ENCODE data around the gene STK4. TPM values are rescaled to one million over a fixed set of nuclear protein-coding genes. Genes with fewer than 3 reads are reported as not detected.

Gene STK4
- total and polyA plus RNA-seq, 2 donors (not counting 3 experiments of a cell fraction or from before 2014, with no cell fraction given) = 9.1 to 29.6 TPM

DNA sequence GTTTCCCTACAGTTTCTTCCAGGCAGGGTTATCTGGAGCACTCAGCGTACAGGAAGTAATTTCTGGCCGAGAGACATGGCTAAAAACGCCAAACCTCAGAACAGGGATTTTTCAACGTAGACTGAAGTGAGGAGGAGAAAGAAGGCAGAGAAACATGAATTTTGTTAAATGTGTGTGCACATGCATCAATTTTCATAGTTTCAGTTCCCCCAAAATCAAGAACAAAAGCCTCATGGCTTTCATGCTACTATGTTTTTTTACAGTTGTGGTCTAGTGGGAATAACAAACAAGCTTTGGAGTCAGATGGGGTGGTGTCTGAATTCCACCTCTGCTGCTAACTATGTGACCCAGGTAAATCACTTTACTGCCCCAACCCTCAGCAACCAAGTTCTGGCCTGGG, 11.0 kb upstream of the STK4 start:
- Histone ChIP-seq H3K4me1 (ENCODE audit: control insufficient read depth, extremely low read depth, insufficient read depth, low read length) (peaks cover 15% of the 10 kb centered on the region), H3K79me2 (ENCODE audit: control insufficient read depth, insufficient read depth, low read length) (peaks cover 56% of the 10 kb centered on the region), H3K4me2 (ENCODE audit: insufficient read depth, low read length) (no peak overlapping the region), H3K9me3 (replicated peaks; ENCODE audit: control insufficient read depth, insufficient read depth, low read length) (no peaks in the 10 kb centered on the region), H3K4me3 (replicated peaks in 1 of 3; ENCODE audit: insufficient read depth in 1 of 3, low read depth in 1 of 3, low read length in 3 of 3) (no peak overlapping the region), H2AFZ (ENCODE audit: low read depth, low read length) (no peak overlapping the region), H3K27ac (ENCODE audit: insufficient read depth, low read depth, low read length) (no peak overlapping the region), H3K9me1 (replicated peaks; ENCODE audit: control insufficient read depth, extremely low read depth, insufficient read depth, low read length) (no peaks in the 10 kb centered on the region), H3K27me3 (ENCODE audit: control insufficient read depth in 2 of 2, insufficient read depth in 2 of 2, low read length in 2 of 2) (no peaks in the 10 kb centered on the region), H3K9ac (replicated peaks; ENCODE audit: extremely low read depth, insufficient read depth, low read length) (no peak overlapping the region), H4K20me1 (replicated peaks; ENCODE audit: control insufficient read depth, extremely low read depth, insufficient read depth, low read length) (no peaks in the 10 kb centered on the region), H3K36me3 (ENCODE audit: control insufficient read depth in 2 of 2, extremely low read depth in 1 of 2, insufficient read depth in 2 of 2, low read length in 2 of 2) (peaks cover 45% of the 10 kb centered on the region in 2 experiments)
- dilution Hi-C loops (cut with MboI; ENCODE audit: extremely low pct_ligation_motif_present, low sequenced_read_pairs) = no loop called here
- DNase-seq (ENCODE audit: low read depth, low spot score) = no peak
- ChIA-PET CTCF (no interaction called here), POLR2A (no interaction called here)
- no peak for FAIRE-seq
- no peak for TF ChIP-seq MYC (IDR thresholded peaks at IDR 0.05; ENCODE audit: low read depth, low read length)
- intact Hi-C loops (cut with micrococcal nuclease) = no loop called here
- no TSS peak for BruUV-seq (replicated peaks)

DNA sequence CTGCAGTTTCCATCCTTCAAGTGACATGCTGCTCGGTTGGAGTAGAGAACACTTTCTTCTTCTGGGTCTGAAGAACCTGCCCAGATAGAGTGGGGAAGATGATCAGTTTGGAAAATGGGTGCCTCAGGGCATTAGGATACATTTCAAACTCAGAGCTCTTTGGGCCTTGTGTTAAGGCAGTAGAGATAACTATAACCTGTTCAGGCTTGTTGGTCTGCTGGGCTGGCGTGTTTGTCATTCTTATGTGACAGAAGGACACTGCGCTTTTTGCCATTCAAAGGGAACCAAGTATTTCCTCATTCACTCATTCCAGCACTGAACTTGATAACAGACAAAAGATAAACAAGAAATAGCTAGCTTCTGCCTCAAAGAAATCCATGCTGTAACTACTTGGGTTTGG, 9.9 kb upstream of the STK4 start:
- intact Hi-C loops (cut with micrococcal nuclease) = no loop called here
- no peak for TF ChIP-seq POLR2A (IDR thresholded peaks at IDR 0.05; ENCODE audit: low read depth, low read length)
- no peak for TF ChIP-seq POLR2AphosphoS5 (IDR thresholded peaks at IDR 0.05; ENCODE audit: insufficient read depth, low read depth, low read length)
- no peak for TF ChIP-seq GATA2 (IDR thresholded peaks at IDR 0.05; ENCODE audit: insufficient read depth, insufficient read length, low read depth, low read length)
- no peak for TF ChIP-seq FOS (IDR thresholded peaks at IDR 0.05; ENCODE audit: borderline replicate concordance, insufficient read depth, low read length)
- TF ChIP-seq EZH2 (IDR thresholded peaks at IDR 0.05; ENCODE audit: borderline replicate concordance, low read depth, low read length, severe bottlenecking) = no peak
- TF ChIP-seq JUN (IDR thresholded peaks at IDR 0.05; ENCODE audit: borderline replicate concordance, insufficient read depth, insufficient read length, low read depth) = no peak
- TF ChIP-seq, protein P1, sequence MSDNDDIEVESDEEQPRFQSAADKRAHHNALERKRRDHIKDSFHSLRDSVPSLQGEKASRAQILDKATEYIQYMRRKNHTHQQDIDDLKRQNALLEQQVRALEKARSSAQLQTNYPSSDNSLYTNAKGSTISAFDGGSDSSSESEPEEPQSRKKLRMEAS (IDR thresholded peaks at IDR 0.05; ENCODE audit: insufficient read depth, insufficient read length) = no peak
- no peak for TF ChIP-seq MYC (IDR thresholded peaks at IDR 0.05; ENCODE audit: low read depth, low read length)
- TF ChIP-seq, protein P2, sequence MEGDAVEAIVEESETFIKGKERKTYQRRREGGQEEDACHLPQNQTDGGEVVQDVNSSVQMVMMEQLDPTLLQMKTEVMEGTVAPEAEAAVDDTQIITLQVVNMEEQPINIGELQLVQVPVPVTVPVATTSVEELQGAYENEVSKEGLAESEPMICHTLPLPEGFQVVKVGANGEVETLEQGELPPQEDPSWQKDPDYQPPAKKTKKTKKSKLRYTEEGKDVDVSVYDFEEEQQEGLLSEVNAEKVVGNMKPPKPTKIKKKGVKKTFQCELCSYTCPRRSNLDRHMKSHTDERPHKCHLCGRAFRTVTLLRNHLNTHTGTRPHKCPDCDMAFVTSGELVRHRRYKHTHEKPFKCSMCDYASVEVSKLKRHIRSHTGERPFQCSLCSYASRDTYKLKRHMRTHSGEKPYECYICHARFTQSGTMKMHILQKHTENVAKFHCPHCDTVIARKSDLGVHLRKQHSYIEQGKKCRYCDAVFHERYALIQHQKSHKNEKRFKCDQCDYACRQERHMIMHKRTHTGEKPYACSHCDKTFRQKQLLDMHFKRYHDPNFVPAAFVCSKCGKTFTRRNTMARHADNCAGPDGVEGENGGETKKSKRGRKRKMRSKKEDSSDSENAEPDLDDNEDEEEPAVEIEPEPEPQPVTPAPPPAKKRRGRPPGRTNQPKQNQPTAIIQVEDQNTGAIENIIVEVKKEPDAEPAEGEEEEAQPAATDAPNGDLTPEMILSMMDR (IDR thresholded peaks at IDR 0.05; ENCODE audit: extremely low read depth in 1 of 2, insufficient read depth in 1 of 2, low read depth in 1 of 2, low read length in 2 of 2) = no peak
- BruUV-seq (replicated peaks) = no TSS peak
- H2AFZ ChIP-seq (ENCODE audit: low read depth, low read length) = no peak overlapping the region
- dilution Hi-C loops (cut with MboI; ENCODE audit: extremely low pct_ligation_motif_present, low sequenced_read_pairs) = no loop called here
- H4K20me1 ChIP-seq (replicated peaks; ENCODE audit: control insufficient read depth, extremely low read depth, insufficient read depth, low read length) = no peaks in the 10 kb centered on the region
- no peak overlapping the region for H3K9ac ChIP-seq (replicated peaks; ENCODE audit: extremely low read depth, insufficient read depth, low read length)
- H3K9me3 ChIP-seq (replicated peaks; ENCODE audit: control insufficient read depth, insufficient read depth, low read length) = no peaks in the 10 kb centered on the region
- H3K4me1 ChIP-seq (ENCODE audit: control insufficient read depth, extremely low read depth, insufficient read depth, low read length) = peaks cover 22% of the 10 kb centered on the region
- H3K4me3 ChIP-seq (replicated peaks in 1 of 3; ENCODE audit: insufficient read depth in 1 of 3, low read depth in 1 of 3, low read length in 3 of 3) = no peak overlapping the region
- no peak overlapping the region for H3K27ac ChIP-seq (ENCODE audit: insufficient read depth, low read depth, low read length)
- H3K9me1 ChIP-seq (replicated peaks; ENCODE audit: control insufficient read depth, extremely low read depth, insufficient read depth, low read length) = no peaks in the 10 kb centered on the region
- POLR2A ChIA-PET = no interaction called here
- no peak overlapping the region for H3K4me2 ChIP-seq (ENCODE audit: insufficient read depth, low read length)
- FAIRE-seq = no peak
- CTCF ChIA-PET = no interaction called here
- no peak for DNase-seq (ENCODE audit: low read depth, low spot score)
- peaks cover 56% of the 10 kb centered on the region for H3K79me2 ChIP-seq (ENCODE audit: control insufficient read depth, insufficient read depth, low read length)
- H3K27me3 ChIP-seq (ENCODE audit: control insufficient read depth in 2 of 2, insufficient read depth in 2 of 2, low read length in 2 of 2) = no peaks in the 10 kb centered on the region
- peaks cover 34 to 35% of the 10 kb centered on the region in 2 experiments for H3K36me3 ChIP-seq (ENCODE audit: control insufficient read depth in 2 of 2, extremely low read depth in 1 of 2, insufficient read depth in 2 of 2, low read length in 2 of 2)

All from endothelial cell of umbilical vein (primary cell).